Lung (tissue), 12 donors: ENCODE results near the gene NBAS. TPM values are rescaled to one million over a fixed set of nuclear protein-coding genes. Genes with fewer than 3 reads are reported as not detected.

Experiments used
- ATAC-seq: fragments of 200-7000 bp; cut with Tn5 transposase; one replicate; pipeline ENCODE4 v1.9.1; 2020; ENCODE audit warnings: moderate number of reproducible peaks; ENCODE audit not compliant: insufficient read depth, low FRiP score
- DNase-seq, 3 donors: peaks; one replicate each; pipeline ENCODE4 v3.0.0-alpha.2; 2013 to 2017
- H3K27ac ChIP-seq, 2 donors: one replicate each; pipeline ENCODE4 v1.5.1; 2013; ENCODE audit warnings: mild to moderate bottlenecking in 2 of 2, moderate library complexity in 2 of 2, control low read depth in 1 of 2, inconsistent platforms in 1 of 2, low read depth in 1 of 2, low read length in 1 of 2
- H3K27me3 ChIP-seq, 3 donors: one replicate each; pipeline ENCODE4 v1.5.1; 2013; ENCODE audit warnings: low read length in 2 of 3; ENCODE audit not compliant: control insufficient read depth in 3 of 3, insufficient read depth in 3 of 3
- H3K36me3 ChIP-seq, 4 donors: one replicate each; pipeline ENCODE4 v1.5.1; 2013; ENCODE audit warnings: low read length in 4 of 4, mild to moderate bottlenecking in 1 of 4, moderate library complexity in 1 of 4; ENCODE audit not compliant: control insufficient read depth in 4 of 4, insufficient read depth in 4 of 4
- H3K4me1 ChIP-seq, 5 donors: one replicate each; pipeline ENCODE4 v1.5.1; 2013; ENCODE audit warnings: low read length in 5 of 5, mild to moderate bottlenecking in 2 of 5, moderate library complexity in 1 of 5; ENCODE audit not compliant: control insufficient read depth in 5 of 5, insufficient read depth in 5 of 5
- H3K4me3 ChIP-seq: one replicate; pipeline ENCODE4 v1.5.1; 2013; ENCODE audit warnings: mild to moderate bottlenecking, control low read depth, moderate library complexity
- H3K9ac ChIP-seq, 2 donors: one replicate each; pipeline ENCODE4 v1.5.1; 2013; ENCODE audit warnings: low read length in 2 of 2, control low read depth in 1 of 2; ENCODE audit not compliant: insufficient read depth in 1 of 2
- H3K9me3 ChIP-seq, 4 donors: one replicate each; pipeline ENCODE4 v1.5.1; 2013; ENCODE audit warnings: low read length in 3 of 4, mild to moderate bottlenecking in 1 of 4, moderate library complexity in 1 of 4; ENCODE audit not compliant: control insufficient read depth in 4 of 4, insufficient read depth in 3 of 4
- WGBS, 2 donors: extraction: QIAGEN DNeasy Blood & Tissue Kit; methylation state at CpG; one replicate each; pipeline ENCODE4 v1.1.7; 2013; 5-methylcytosine and 5-hydroxymethylcytosine counted together
- polyA plus RNA-seq, 2 donors: library from polyadenylated mRNA; stranded (reverse); fragments of 200-250 nt; gene quantifications; one replicate each; pipeline ENCODE4 v1.2.1, GENCODE V29; 2013
- total RNA-seq, 2 donors: library from RNA; depleted of rRNA in 1 of 2; stranded (reverse); fragments of >200 nt in 1 of 2; gene quantifications; one replicate each; pipeline ENCODE4 v1.2.1, GENCODE V29; 2014 to 2021
- TF ChIP-seq, protein P1 (sequence below): IDR thresholded peaks from 2 replicates; pipeline ENCODE4 v1.5.1; 2012; ENCODE audit warnings: mild to moderate bottlenecking; ENCODE audit errors: control extremely low read depth, extremely low read depth
- donor health status: control.
- donor health status: control.
- donor health status: Bipolar disorder and iron deficiency.
- donor health status: healthy.
- donor health status: DM: yes; HTN: yes; CAD: no.

Gene NBAS
- total and polyA plus RNA-seq, 4 donors, result 15.6 to 61.3 (median 35.4) TPM

DNA sequence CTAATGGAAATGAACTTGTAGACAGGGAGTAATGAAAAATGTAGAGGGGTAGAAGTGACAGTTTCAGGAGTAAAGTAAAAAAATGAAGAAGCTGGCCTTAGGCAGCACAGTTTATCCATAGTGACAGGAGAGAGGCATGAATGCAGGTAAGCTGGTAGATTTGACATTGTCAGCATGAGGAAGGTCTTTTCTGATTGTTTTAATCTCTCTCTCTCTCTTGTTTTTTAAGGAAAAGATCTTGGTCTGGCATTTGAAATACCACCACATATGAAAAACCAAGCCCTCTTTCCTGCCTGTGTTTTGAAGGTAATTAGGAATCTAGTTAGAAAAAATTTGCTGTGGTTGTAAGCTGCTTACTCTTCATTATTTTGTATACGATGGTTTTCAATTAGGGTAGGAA, 44.6 kb upstream of the NBAS start:
- Histone ChIP-seq H3K4me1 (no peaks in the 10 kb centered on the region), H3K9ac (no peak overlapping the region), H3K27ac (no peak overlapping the region), H3K9me3 (no peaks in the 10 kb centered on the region), H3K27me3 (no peaks in the 10 kb centered on the region), H3K36me3 (peaks cover 32 to 67% (median 52%) of the 10 kb centered on the region in 4 donors), H3K4me3 (no peak overlapping the region)
- DNase-seq (no peak), ATAC-seq (no peak)
- WGBS, 2 donors, result 80 to 97% methylated on average over 1 of the region's 1 CpG
- TF ChIP-seq, protein P1, sequence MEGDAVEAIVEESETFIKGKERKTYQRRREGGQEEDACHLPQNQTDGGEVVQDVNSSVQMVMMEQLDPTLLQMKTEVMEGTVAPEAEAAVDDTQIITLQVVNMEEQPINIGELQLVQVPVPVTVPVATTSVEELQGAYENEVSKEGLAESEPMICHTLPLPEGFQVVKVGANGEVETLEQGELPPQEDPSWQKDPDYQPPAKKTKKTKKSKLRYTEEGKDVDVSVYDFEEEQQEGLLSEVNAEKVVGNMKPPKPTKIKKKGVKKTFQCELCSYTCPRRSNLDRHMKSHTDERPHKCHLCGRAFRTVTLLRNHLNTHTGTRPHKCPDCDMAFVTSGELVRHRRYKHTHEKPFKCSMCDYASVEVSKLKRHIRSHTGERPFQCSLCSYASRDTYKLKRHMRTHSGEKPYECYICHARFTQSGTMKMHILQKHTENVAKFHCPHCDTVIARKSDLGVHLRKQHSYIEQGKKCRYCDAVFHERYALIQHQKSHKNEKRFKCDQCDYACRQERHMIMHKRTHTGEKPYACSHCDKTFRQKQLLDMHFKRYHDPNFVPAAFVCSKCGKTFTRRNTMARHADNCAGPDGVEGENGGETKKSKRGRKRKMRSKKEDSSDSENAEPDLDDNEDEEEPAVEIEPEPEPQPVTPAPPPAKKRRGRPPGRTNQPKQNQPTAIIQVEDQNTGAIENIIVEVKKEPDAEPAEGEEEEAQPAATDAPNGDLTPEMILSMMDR, result no peak

DNA sequence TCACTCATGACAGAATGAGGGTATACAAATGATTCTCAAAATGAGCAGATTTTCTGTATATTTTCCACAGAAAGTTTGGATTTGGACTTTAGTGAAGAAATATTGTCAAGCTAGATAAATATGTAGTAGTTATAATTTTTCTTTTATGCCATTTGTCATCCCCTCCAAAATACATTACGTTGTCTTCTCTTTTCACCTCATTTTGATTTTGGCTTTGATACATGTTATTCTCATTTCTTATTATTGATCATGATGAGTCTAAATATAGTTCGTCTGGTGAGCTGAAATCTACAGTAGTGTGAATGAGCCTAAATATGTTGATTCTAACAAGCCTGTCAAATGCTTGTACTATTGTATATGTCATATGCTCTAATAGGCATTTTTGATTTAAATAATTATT, 42.8 kb upstream of the NBAS start:
- Histone ChIP-seq H3K36me3 (peaks cover 33 to 69% (median 54%) of the 10 kb centered on the region in 4 donors), H3K9me3 (no peaks in the 10 kb centered on the region), H3K27ac (no peak overlapping the region), H3K4me1 (no peaks in the 10 kb centered on the region), H3K4me3 (no peak overlapping the region), H3K9ac (no peak overlapping the region), H3K27me3 (no peaks in the 10 kb centered on the region)
- DNase-seq (no peak), ATAC-seq (no peak)
- WGBS, 2 donors, result 96 to 98% methylated on average over 2 of the region's 2 CpGs
- TF ChIP-seq, protein P1, result no peak

GRCh38 chr2:15603044-15603765, 42.1 kb upstream of the NBAS start:
- H3K27me3 ChIP-seq, result no peaks in the 10 kb centered on the region
- ATAC-seq (no peak), DNase-seq (no peak)
- 95% methylated on average over 3 of the region's 3 CpGs for WGBS, 2 donors
- no peak overlapping the region for H3K4me3 ChIP-seq
- TF ChIP-seq, protein P1, result no peak
- H3K27ac ChIP-seq, result no peak overlapping the region
- no peaks in the 10 kb centered on the region for H3K4me1 ChIP-seq
- H3K36me3 ChIP-seq, result peaks cover 30 to 64% (median 54%) of the 10 kb centered on the region in 4 donors
- H3K9ac ChIP-seq, result no peak overlapping the region
- H3K9me3 ChIP-seq, result no peaks in the 10 kb centered on the region
